ENCODE measurements around the gene SNU13.
"Not testable (repeated sequence)": the region's sequence is repeated elsewhere in the genome, so short reads cannot be mapped to it uniquely, and the experiment has no call there.

The SNU13 gene

GRCh38 chr22:41688365-41689211 is at the start of gene SNU13:
Gene SNU13 (minus strand): TSS chr22:41688867. CDS start chr22:41688796, 71 bp downstream.
- Mint-ChIP-seq H3K4me3 (peak within 1 kb of the TSS; percentile 93), H3K27me3 (ENCODE audit: low read depth) (no peaks in the 10 kb centered on the region), H3K4me1 (ENCODE audit: low read depth) (peaks cover 21% of the 10 kb centered on the region), H3K9me3 (no peaks in the 10 kb centered on the region), H3K27ac (peak within 1 kb of the TSS; percentile 99), H3K36me3 (ENCODE audit: low read depth) (peaks cover 3% of the 10 kb centered on the region)

DNA sequence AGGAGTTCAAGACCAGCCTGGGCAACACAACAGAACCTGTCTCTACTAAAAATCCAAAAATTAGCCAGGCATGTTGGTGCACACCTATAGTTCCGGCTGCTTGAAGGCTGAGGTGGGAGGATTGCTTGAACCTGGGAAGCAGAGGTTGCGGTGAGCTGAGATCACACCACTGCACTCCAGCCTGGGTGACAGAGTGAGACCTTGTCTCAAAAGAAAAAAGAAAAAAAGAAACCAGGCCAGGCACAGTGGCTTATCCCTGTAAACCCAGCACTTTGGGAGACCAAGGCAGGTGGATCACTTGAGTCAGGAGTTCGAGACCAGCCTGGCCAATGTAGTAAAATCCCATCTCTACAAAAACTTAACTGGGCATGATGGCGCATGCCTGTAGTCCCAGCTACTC is 44.6 kb upstream of the SNU13 start:
- H3K4me3 Mint-ChIP-seq; H3K36me3 Mint-ChIP-seq (ENCODE audit: low read depth); H3K4me1 Mint-ChIP-seq (ENCODE audit: low read depth); H3K27ac Mint-ChIP-seq; H3K9me3 Mint-ChIP-seq: not testable (repeated sequence)
- peaks cover 12% of the 10 kb centered on the region for H3K27me3 Mint-ChIP-seq (ENCODE audit: low read depth)

DNA sequence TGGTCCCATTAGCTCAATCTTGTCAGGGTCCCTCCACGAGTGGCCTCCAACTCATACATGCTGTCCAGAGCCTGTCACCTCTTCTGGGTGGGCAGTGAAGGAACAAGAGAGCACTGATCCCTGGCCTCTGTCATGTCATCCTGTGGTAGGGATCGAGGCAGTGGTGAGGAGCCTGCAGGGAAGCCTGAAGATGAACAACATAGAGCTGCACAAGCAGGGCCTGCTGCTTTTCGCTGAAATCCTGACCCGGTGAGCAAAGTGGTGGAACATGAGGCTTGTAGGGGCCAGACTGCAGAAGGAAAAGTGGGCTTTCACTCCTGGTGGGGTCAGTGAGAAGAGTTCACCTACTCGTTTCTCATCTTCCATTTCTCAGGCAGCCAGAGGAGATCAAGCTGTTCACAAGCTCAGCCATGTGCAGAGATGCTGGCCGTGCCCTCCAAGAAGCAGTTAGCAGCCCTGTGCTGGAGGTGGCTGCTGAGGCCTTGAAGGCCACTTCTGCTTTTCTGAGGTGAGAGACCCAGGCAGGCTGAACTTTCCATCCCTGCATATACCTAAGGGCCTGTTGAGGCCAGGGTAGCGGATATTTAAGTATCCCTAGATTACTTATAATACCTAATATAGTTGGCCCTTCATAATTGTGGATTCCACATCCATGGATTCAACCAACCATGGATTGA is 43.6 kb upstream of the SNU13 start:
- no peak overlapping the region for H3K4me3 Mint-ChIP-seq
- no peaks in the 10 kb centered on the region for H3K9me3 Mint-ChIP-seq
- H3K27ac Mint-ChIP-seq = no peak overlapping the region
- peaks cover 12% of the 10 kb centered on the region for H3K27me3 Mint-ChIP-seq (ENCODE audit: low read depth)
- no peaks in the 10 kb centered on the region for H3K4me1 Mint-ChIP-seq (ENCODE audit: low read depth)
- H3K36me3 Mint-ChIP-seq (ENCODE audit: low read depth) = no peaks in the 10 kb centered on the region

DNA sequence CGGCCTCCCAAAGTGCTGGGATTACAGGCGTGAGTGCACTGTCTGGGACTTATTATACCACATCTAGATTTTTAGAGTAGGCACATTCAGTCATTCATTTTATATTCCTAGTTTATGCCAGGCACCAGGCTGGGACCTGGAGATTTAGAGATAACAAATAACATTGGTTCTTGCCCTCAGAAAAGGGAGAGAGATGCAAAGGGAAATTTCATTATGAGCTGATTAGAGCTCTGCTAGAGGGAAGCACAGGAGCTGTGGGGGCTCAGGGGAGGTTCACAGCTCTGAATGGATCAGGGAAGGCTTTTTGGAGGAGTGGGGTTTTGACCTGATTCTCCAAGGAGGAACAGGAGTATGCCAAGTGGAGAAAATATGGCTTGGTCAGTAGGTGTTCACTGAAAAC is 42.9 kb upstream of the SNU13 start:
- Mint-ChIP-seq H3K27ac (no peak overlapping the region), H3K4me1 (ENCODE audit: low read depth) (no peaks in the 10 kb centered on the region), H3K27me3 (ENCODE audit: low read depth) (peaks cover 8% of the 10 kb centered on the region), H3K36me3 (ENCODE audit: low read depth) (no peaks in the 10 kb centered on the region), H3K4me3 (no peak overlapping the region), H3K9me3 (no peaks in the 10 kb centered on the region)

- H3K36me3 Mint-ChIP-seq (ENCODE audit: low read depth) = no peaks in the 10 kb centered on the region
- H3K4me3 Mint-ChIP-seq = no peak overlapping the region
- H3K27me3 Mint-ChIP-seq (ENCODE audit: low read depth) = peaks cover 12% of the 10 kb centered on the region
- no peaks in the 10 kb centered on the region for H3K9me3 Mint-ChIP-seq
- no peaks in the 10 kb centered on the region for H3K4me1 Mint-ChIP-seq (ENCODE audit: low read depth)
- H3K27ac Mint-ChIP-seq = no peak overlapping the region
These were observed 36.9 kb upstream of the SNU13 start for GRCh38 chr22:41725510-41726110.

DNA sequence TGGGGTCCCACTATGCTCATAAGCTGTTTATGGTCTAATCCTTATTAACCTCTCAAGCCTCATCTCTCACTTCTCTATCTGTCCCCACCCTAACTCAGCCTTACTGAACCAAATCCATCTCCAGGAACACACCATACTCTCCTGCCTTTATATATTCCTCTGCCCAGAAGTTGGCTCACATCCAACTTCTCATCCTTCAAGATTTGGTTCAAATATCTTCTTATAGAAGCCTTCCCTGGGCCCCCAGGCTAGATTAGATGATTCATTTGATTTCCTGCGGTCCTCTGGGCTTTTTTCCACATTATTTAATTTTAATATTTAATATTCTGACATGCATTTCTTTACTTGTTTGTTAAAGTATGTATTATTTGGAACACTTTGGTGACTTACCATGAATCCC is 33.8 kb upstream of the SNU13 start:
- no peaks in the 10 kb centered on the region for H3K36me3 Mint-ChIP-seq (ENCODE audit: low read depth)
- H3K9me3 Mint-ChIP-seq = no peaks in the 10 kb centered on the region
- no peak overlapping the region for H3K4me3 Mint-ChIP-seq
- no peaks in the 10 kb centered on the region for H3K4me1 Mint-ChIP-seq (ENCODE audit: low read depth)
- peaks cover 9% of the 10 kb centered on the region for H3K27me3 Mint-ChIP-seq (ENCODE audit: low read depth)
- H3K27ac Mint-ChIP-seq = no peak overlapping the region

DNA sequence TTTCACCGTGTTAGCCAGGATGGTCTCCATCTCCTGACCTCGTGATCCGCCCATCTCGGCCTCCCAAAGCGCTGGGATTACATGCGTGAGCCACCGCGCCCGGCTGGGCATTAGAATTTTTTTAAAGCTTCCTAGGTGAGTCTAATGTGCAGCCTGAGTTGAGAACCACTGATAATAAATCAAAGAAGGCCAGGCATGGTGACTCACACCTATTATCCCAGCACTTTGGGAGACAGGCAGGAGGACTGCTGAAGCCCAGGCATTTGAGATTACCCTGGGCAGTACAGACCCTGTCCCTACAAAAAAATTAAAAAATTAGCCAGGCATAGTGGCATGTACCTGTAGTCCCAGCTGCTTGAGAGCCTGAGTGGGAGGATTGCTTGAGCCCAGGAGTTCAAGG is 24.3 kb upstream of the SNU13 start:
- Mint-ChIP-seq H3K9me3 (no peaks in the 10 kb centered on the region), H3K27ac (no peak overlapping the region), H3K27me3 (ENCODE audit: low read depth) (peaks cover 20% of the 10 kb centered on the region), H3K36me3 (ENCODE audit: low read depth) (no peaks in the 10 kb centered on the region), H3K4me1 (ENCODE audit: low read depth) (peaks cover 2% of the 10 kb centered on the region), H3K4me3 (no peak overlapping the region)

- no peaks in the 10 kb centered on the region for H3K9me3 Mint-ChIP-seq
- H3K4me3 Mint-ChIP-seq = no peak overlapping the region
- no peak overlapping the region for H3K27ac Mint-ChIP-seq
- no peaks in the 10 kb centered on the region for H3K36me3 Mint-ChIP-seq (ENCODE audit: low read depth)
- H3K27me3 Mint-ChIP-seq (ENCODE audit: low read depth) = peaks cover 20% of the 10 kb centered on the region
- H3K4me1 Mint-ChIP-seq (ENCODE audit: low read depth) = peaks cover 2% of the 10 kb centered on the region
These were observed 20.7 kb upstream of the SNU13 start for GRCh38 chr22:41709341-41709740.

DNA sequence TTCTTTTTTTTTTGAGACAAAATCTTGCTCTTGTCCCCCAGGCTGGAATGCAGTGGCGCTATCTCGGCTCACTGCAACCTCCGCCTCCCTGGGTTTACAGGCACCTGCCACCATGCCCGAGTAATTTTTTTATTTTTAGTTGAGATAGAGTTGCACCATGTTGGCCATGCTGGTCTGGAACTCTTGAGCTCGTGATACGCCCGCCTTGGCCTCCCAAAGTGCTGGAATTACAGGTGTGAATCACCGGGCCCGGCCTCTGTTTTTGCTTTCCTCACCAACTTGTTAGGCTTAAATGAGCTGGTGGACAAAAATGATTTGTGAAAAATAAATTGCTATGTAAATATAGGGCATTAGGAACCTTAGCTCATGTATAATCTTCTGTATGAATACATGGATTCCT is 14.1 kb upstream of the SNU13 start:
- H3K27me3 Mint-ChIP-seq (ENCODE audit: low read depth) = peaks cover 4% of the 10 kb centered on the region

DNA sequence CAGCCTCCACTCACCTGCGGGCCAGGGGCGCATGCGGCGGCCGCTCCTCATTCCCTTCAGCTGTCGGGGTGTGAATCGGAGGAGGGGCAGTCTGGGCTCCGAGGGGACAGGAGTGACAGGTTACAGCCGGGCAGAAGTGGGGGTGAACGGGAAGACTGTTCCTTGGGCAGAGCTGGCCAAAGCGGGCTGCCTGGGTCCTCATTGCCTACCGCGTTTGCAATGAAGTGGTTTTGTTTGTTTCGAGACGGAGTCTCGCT is 11.4 kb upstream of the SNU13 start:
- Mint-ChIP-seq H3K4me1 (ENCODE audit: low read depth) (peaks cover 11% of the 10 kb centered on the region), H3K36me3 (ENCODE audit: low read depth) (no peaks in the 10 kb centered on the region), H3K27ac (no peak overlapping the region), H3K27me3 (ENCODE audit: low read depth) (peaks cover 4% of the 10 kb centered on the region), H3K9me3 (no peaks in the 10 kb centered on the region), H3K4me3 (no peak overlapping the region)

More for the DNA sequence above, 14.1 kb upstream of the SNU13 start:
- Mint-ChIP-seq H3K36me3 (ENCODE audit: low read depth) (no peaks in the 10 kb centered on the region), H3K4me3 (no peak overlapping the region), H3K9me3 (no peaks in the 10 kb centered on the region), H3K27ac (no peak overlapping the region), H3K4me1 (ENCODE audit: low read depth) (peaks cover 5% of the 10 kb centered on the region)

- Mint-ChIP-seq H3K4me1 (ENCODE audit: low read depth) (peaks cover 11% of the 10 kb centered on the region), H3K9me3 (no peaks in the 10 kb centered on the region), H3K27me3 (ENCODE audit: low read depth) (peaks cover 4% of the 10 kb centered on the region), H3K27ac (peak within 1 kb of the TSS; percentile 77), H3K36me3 (ENCODE audit: low read depth) (no peaks in the 10 kb centered on the region), H3K4me3 (peak within 1 kb of the TSS; percentile 68)
These were observed 10.8 kb upstream of the SNU13 start, which contains the start of gene MEI1 for GRCh38 chr22:41699264-41700107. Gene MEI1 (plus strand): TSS chr22:41699503. CDS start chr22:41699539, 36 bp downstream.

DNA sequence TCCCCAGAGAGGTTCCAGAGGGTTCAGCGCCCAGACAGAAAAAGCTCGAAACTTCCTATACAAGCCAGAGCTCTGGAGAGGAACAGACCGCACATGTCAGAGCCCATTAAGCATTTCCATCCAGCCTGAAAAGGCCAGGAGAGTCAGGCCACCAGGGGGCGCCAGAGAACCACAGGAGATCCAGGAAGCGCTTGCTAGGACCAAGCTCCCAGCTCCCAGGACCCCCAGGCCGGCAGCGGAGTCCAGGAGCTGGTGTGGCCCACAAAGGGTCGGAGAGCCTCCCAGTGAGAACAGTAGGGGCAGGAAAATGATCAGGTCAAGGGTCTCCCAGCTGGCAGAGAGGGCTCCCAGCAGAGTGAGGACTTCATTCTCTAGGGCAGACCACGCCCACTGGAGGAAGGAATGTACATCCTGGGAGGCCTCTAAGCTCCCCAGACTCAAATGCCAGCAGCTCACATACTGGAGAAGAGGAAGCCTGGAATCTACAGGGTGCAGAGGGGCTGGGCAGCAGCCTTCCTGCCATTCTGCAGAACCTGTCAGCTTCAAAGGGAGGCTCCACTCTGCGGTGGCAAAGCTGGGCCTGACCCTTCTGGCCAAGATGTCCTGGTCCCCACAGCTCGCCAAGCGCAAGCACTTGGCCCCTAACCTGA is 8.6 kb upstream of the SNU13 start:
- Mint-ChIP-seq H3K27me3 (ENCODE audit: low read depth) (no peaks in the 10 kb centered on the region), H3K4me3 (peak overlapping the region; percentile 47), H3K9me3 (no peaks in the 10 kb centered on the region), H3K4me1 (ENCODE audit: low read depth) (peaks cover 11% of the 10 kb centered on the region), H3K27ac (peak overlapping the region; percentile 78), H3K36me3 (ENCODE audit: low read depth) (no peaks in the 10 kb centered on the region)

GRCh38 chr22:41696703-41697102 is 8.0 kb upstream of the SNU13 start:
- H3K4me1 Mint-ChIP-seq (ENCODE audit: low read depth) = peaks cover 11% of the 10 kb centered on the region
- H3K27ac Mint-ChIP-seq = peak overlapping the region; percentile 78
- no peak overlapping the region for H3K4me3 Mint-ChIP-seq
- no peaks in the 10 kb centered on the region for H3K27me3 Mint-ChIP-seq (ENCODE audit: low read depth)
- H3K36me3 Mint-ChIP-seq (ENCODE audit: low read depth) = no peaks in the 10 kb centered on the region
- H3K9me3 Mint-ChIP-seq = no peaks in the 10 kb centered on the region

DNA sequence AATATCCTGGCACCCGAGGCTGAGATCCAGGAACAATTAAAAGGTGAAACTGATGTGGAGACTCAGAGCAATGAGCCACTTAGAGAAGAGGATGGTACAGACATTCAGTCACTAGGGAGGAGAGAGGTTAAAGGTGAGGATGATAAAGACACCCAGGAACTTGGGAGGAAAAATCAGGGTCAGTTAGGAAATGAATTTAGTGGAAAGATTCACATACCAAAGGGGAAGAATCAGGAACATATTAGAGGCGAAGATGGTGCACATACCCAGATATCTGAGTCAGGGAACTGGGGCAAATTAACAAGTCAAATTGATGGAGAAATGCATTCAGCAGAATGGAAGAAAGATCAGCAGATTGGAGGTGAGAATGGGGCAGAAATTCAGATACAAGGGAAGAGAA is 6.5 kb upstream of the SNU13 start:
- Mint-ChIP-seq H3K27me3 (ENCODE audit: low read depth) (no peaks in the 10 kb centered on the region), H3K4me1 (ENCODE audit: low read depth) (peaks cover 11% of the 10 kb centered on the region), H3K27ac (no peak overlapping the region), H3K4me3 (no peak overlapping the region), H3K9me3 (no peaks in the 10 kb centered on the region), H3K36me3 (ENCODE audit: low read depth) (no peaks in the 10 kb centered on the region)

All from T-helper 1 cell treated with Interleukin-12 subunit alpha and Interleukin-12 subunit beta and Interleukin-4 antibody, amounts not matched to agents 30 μg/mL and 1 μg/mL, for 36 hours (primary cell).